Lung (tissue), 12 donors: ENCODE results near the gene NTN3. TPM values are rescaled to one million over a fixed set of nuclear protein-coding genes. Genes with fewer than 3 reads are reported as not detected.
A peak's percentile ranks its signal among the peaks of the same experiment; 100 is the strongest.
"Not testable (repeated sequence)": the region's sequence is repeated elsewhere in the genome, so short reads cannot be mapped to it uniquely, and the experiment has no call there.

Experiments used
- ATAC-seq: fragments of 200-7000 bp; cut with Tn5 transposase; one replicate; pipeline ENCODE4 v1.9.1; 2020; ENCODE audit warnings: moderate number of reproducible peaks; ENCODE audit not compliant: insufficient read depth, low FRiP score
- DNase-seq, 3 donors: peaks; one replicate each; pipeline ENCODE4 v3.0.0-alpha.2; 2013 to 2017
- H3K27ac ChIP-seq, 2 donors: one replicate each; pipeline ENCODE4 v1.5.1; 2013; ENCODE audit warnings: mild to moderate bottlenecking in 2 of 2, moderate library complexity in 2 of 2, control low read depth in 1 of 2, inconsistent platforms in 1 of 2, low read depth in 1 of 2, low read length in 1 of 2
- H3K27me3 ChIP-seq, 3 donors: one replicate each; pipeline ENCODE4 v1.5.1; 2013; ENCODE audit warnings: low read length in 2 of 3; ENCODE audit not compliant: control insufficient read depth in 3 of 3, insufficient read depth in 3 of 3
- H3K36me3 ChIP-seq, 4 donors: one replicate each; pipeline ENCODE4 v1.5.1; 2013; ENCODE audit warnings: low read length in 4 of 4, mild to moderate bottlenecking in 1 of 4, moderate library complexity in 1 of 4; ENCODE audit not compliant: control insufficient read depth in 4 of 4, insufficient read depth in 4 of 4
- H3K4me1 ChIP-seq, 5 donors: one replicate each; pipeline ENCODE4 v1.5.1; 2013; ENCODE audit warnings: low read length in 5 of 5, mild to moderate bottlenecking in 2 of 5, moderate library complexity in 1 of 5; ENCODE audit not compliant: control insufficient read depth in 5 of 5, insufficient read depth in 5 of 5
- H3K4me3 ChIP-seq: one replicate; pipeline ENCODE4 v1.5.1; 2013; ENCODE audit warnings: mild to moderate bottlenecking, control low read depth, moderate library complexity
- H3K9ac ChIP-seq, 2 donors: one replicate each; pipeline ENCODE4 v1.5.1; 2013; ENCODE audit warnings: low read length in 2 of 2, control low read depth in 1 of 2; ENCODE audit not compliant: insufficient read depth in 1 of 2
- H3K9me3 ChIP-seq, 4 donors: one replicate each; pipeline ENCODE4 v1.5.1; 2013; ENCODE audit warnings: low read length in 3 of 4, mild to moderate bottlenecking in 1 of 4, moderate library complexity in 1 of 4; ENCODE audit not compliant: control insufficient read depth in 4 of 4, insufficient read depth in 3 of 4
- WGBS, 2 donors: extraction: QIAGEN DNeasy Blood & Tissue Kit; methylation state at CpG; one replicate each; pipeline ENCODE4 v1.1.7; 2013; 5-methylcytosine and 5-hydroxymethylcytosine counted together
- polyA plus RNA-seq, 2 donors: library from polyadenylated mRNA; stranded (reverse); fragments of 200-250 nt; gene quantifications; one replicate each; pipeline ENCODE4 v1.2.1, GENCODE V29; 2013
- total RNA-seq, 2 donors: library from RNA; depleted of rRNA in 1 of 2; stranded (reverse); fragments of >200 nt in 1 of 2; gene quantifications; one replicate each; pipeline ENCODE4 v1.2.1, GENCODE V29; 2014 to 2021
- TF ChIP-seq, protein P1 (sequence below): IDR thresholded peaks from 2 replicates; pipeline ENCODE4 v1.5.1; 2012; ENCODE audit warnings: mild to moderate bottlenecking; ENCODE audit errors: control extremely low read depth, extremely low read depth
- donor health status: control.
- donor health status: control.
- donor health status: Bipolar disorder and iron deficiency.
- donor health status: healthy.
- donor health status: DM: yes; HTN: yes; CAD: no.

The NTN3 gene
- total and polyA plus RNA-seq, 4 donors: 0.06 to 2.4 TPM; not detected in 2

DNA sequence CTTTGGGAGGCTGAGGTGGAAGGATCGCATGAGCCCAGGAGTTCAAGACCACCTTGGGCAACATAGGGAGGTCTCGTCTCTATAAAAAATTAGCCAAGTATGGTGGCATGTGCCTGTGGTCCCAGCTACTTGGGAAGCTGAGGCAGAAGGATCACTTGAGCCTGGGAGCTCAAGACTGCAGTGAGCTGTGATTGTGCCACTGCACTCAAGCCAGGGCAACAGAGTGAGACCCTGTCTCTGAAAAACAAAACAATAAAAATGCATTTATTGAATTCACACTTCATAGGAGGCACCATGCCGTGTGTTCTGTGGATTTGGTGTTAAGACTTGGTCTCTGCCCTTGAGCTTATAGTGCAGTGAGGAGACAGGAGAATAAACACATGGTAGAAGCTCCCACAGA, 6.2 kb downstream of the NTN3 start:
- DNase-seq (no peak), ATAC-seq (no peak)
- Histone ChIP-seq H3K4me3 (no peak overlapping the region), H3K27me3 (peaks cover 0 to 2% (median 0%) of the 10 kb centered on the region in 3 donors), H3K4me1 (peaks cover 8 to 49% (median 20%) of the 10 kb centered on the region in 5 donors), H3K9me3 (no peaks in the 10 kb centered on the region), H3K36me3 (peaks cover 0 to 2% (median 0%) of the 10 kb centered on the region in 4 donors), H3K27ac (peak overlapping the region in 1 of 2 donors; percentile 8), H3K9ac (no peak overlapping the region)
- WGBS, 2 donors: 92 to 95% methylated on average over 3 of the region's 3 CpGs
- TF ChIP-seq, protein P1, sequence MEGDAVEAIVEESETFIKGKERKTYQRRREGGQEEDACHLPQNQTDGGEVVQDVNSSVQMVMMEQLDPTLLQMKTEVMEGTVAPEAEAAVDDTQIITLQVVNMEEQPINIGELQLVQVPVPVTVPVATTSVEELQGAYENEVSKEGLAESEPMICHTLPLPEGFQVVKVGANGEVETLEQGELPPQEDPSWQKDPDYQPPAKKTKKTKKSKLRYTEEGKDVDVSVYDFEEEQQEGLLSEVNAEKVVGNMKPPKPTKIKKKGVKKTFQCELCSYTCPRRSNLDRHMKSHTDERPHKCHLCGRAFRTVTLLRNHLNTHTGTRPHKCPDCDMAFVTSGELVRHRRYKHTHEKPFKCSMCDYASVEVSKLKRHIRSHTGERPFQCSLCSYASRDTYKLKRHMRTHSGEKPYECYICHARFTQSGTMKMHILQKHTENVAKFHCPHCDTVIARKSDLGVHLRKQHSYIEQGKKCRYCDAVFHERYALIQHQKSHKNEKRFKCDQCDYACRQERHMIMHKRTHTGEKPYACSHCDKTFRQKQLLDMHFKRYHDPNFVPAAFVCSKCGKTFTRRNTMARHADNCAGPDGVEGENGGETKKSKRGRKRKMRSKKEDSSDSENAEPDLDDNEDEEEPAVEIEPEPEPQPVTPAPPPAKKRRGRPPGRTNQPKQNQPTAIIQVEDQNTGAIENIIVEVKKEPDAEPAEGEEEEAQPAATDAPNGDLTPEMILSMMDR: no peak

DNA sequence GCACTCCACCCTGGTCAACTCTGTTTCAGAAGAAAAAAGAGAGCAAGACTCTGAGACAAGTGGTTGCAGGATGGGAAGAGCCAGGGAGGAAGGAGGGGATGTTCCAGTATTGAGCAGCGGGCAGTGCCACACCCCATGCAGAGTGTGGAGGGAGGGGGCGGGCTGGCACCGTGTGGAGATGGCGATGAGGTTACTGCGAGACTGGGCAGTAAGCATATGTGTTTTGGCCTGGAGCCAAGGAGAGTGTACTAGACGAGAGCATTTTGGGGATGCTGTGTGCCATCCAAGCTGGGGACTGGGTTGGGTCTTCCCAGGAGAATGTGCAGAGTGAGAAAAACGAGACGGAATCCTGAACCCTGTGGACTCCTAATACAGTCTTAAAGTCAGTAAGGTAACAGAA, 7.2 kb downstream of the NTN3 start:
- no peak for DNase-seq
- H3K9me3 ChIP-seq: no peaks in the 10 kb centered on the region
- WGBS, 2 donors: 64 to 77% methylated on average over 8 of the region's 8 CpGs
- no peaks in the 10 kb centered on the region for H3K27me3 ChIP-seq
- TF ChIP-seq, protein P1: no peak
- no peaks in the 10 kb centered on the region for H3K36me3 ChIP-seq
- H3K4me3 ChIP-seq: no peak overlapping the region
- peaks cover 2 to 49% (median 19%) of the 10 kb centered on the region in 5 donors for H3K4me1 ChIP-seq
- H3K9ac ChIP-seq: no peak overlapping the region
- no peak overlapping the region for H3K27ac ChIP-seq
- ATAC-seq: no peak

DNA sequence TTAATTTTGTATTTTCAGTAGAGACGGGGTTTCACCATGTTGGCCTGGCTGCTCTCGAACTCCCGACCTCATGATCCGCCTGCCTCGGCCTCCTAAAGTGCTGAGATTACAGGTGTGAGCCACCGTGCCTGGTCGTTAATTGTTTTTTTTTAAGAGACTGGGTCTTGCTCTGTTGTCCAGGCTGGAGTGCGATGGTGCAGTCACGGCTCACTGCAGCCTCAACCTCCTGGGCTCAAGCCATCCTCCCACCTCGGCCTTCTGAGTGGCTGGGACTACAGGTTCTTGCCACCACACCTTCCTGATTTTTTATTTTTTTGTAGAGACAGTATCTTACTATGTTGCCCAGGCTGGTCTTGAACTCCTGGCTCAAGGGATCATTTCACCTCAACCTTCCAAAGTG, 8.9 kb downstream of the NTN3 start:
- H3K4me3 ChIP-seq, H3K27ac ChIP-seq, ATAC-seq, H3K9ac ChIP-seq, DNase-seq, H3K9me3 ChIP-seq, H3K36me3 ChIP-seq, H3K27me3 ChIP-seq: not testable (repeated sequence)
- H3K4me1 ChIP-seq: peaks cover 4 to 56% (median 13%) of the 10 kb centered on the region in 5 donors
- WGBS, 2 donors: 94 to 96% methylated on average over 10 of the region's 10 CpGs

DNA sequence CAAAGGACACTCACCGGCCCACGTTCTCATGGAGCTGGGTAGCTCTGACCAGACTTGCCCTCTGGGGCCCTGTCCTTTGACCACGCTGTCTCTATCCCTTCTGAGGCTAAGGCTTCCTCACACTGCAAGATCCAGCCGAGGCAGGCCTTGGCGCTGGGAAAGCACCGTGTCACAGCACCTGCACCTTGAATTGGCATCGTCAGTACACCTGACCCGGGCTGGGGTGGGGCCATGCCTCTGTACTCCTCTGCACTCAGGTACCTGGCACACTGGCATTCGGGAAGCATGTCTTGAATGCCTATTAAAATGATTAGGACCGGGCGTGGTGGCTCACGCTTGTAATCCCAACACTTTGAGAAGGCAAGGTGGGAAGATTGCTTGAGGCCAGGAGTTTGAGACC, 9.9 kb downstream of the NTN3 start:
- no peak for DNase-seq
- H3K4me1 ChIP-seq: peaks cover 0 to 55% (median 11%) of the 10 kb centered on the region in 5 donors
- no peak overlapping the region for H3K9ac ChIP-seq
- 73 to 86% methylated on average over 12 of the region's 12 CpGs for WGBS, 2 donors
- no peak overlapping the region for H3K4me3 ChIP-seq
- H3K9me3 ChIP-seq: no peaks in the 10 kb centered on the region
- peak; percentile 60 for ATAC-seq
- H3K36me3 ChIP-seq: no peaks in the 10 kb centered on the region
- peak overlapping the region in 1 of 2 donors; percentile 73 for H3K27ac ChIP-seq
- no peaks in the 10 kb centered on the region for H3K27me3 ChIP-seq
- TF ChIP-seq, protein P1: no peak
